GM21576 (cell line): ENCODE results near the gene GALNT7.

Experiments
- ATAC-seq: cut with Tn5 transposase; IDR thresholded peaks from one replicate; pipeline ENCODE4 v1.9.1; 2021; ENCODE audit warnings: mild to moderate bottlenecking, moderate library complexity; ENCODE audit not compliant: unreplicated experiment

GALNT7 gene

GRCh38 chr4:173334085-173334890 lies 165.7 kb downstream of the GALNT7 start, which contains the start of gene HMGB2:
HMGB2 (minus strand) TSS chr4:173334358; CDS start chr4:173333649, 709 bp downstream.
- ATAC-seq, result peak; percentile 89

- ATAC-seq, result peak; percentile 29
These were observed 166.5 kb downstream of the GALNT7 start for GRCh38 chr4:173334891-173335752.

DNA sequence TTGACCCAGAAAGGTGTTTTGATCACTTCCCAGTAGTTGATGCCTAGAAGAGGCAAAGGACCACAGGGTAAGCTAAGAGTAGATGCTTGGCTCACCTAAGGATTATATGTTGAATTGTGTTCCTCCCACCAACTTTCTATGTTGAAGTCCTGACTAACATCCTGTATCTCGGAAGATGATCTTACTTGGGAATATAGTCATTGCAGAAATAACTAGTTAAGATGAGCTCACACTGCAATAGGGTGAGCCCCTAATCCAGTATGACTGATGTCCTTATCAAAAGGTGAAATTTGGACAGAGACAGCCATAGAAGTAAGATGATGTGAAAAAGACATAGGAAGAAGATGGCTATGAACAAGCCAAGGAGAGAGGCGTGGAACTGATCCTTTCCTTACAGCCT lies 168.9 kb downstream of the GALNT7 start:
- ATAC-seq, result no peak

DNA sequence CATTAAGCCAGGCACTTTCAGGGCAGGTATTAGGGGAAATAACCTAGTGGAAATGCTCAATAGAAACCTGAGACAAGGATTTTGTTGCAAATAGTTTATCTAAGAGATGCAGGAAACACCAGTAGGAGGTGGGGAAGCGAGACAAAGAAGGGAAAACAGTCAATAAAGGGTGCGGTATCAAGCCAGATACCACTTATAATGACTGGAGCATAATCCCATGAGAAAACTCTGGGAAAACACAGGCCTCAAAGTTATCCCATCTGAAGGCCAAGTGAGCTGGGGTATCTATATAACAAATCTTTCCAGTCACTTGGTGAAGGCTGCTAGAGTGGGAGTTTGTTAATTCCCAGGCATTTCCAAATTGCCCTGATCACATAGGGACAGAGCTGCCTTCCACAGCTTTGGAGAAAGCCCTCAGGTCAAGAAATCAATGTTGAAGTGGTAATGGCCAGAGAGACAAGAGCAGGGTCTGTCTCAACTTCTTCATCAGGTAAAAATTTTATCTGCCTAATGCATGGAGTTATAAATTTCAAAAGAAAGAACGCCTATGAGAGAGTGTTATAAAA lies 175.3 kb downstream of the GALNT7 start:
- no peak for ATAC-seq

- ATAC-seq, result peak; percentile 60
These were observed 177.0 kb downstream of the GALNT7 start for GRCh38 chr4:173345648-173346047.

DNA sequence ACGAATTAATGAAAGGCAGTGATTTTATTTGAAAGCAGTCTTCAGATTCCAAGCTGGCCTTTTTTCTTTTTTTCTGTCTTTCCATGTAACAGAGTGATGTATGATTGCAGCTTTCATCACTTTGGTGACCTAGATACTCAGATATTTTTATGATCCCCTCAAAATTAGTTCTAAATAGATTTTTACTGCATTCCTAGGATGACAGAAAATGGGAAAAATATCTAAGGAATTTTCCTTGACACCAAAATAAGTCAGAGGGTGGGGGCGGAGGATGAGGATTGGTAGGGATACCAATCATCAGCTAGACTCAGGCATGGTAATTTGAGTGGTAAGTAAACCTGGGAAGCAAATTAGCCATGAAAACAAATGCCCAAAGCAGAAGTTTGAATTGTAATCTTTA lies 177.5 kb downstream of the GALNT7 start:
- no peak for ATAC-seq

- no peak for ATAC-seq
These were observed 178.9 kb downstream of the GALNT7 start for GRCh38 chr4:173347467-173347866.

- ATAC-seq, result no peak
These were observed 189.3 kb downstream of the GALNT7 start for GRCh38 chr4:173357939-173358338.

GRCh38 chr4:173360587-173361221 lies 192.1 kb downstream of the GALNT7 start:
- ATAC-seq, result no peak

DNA sequence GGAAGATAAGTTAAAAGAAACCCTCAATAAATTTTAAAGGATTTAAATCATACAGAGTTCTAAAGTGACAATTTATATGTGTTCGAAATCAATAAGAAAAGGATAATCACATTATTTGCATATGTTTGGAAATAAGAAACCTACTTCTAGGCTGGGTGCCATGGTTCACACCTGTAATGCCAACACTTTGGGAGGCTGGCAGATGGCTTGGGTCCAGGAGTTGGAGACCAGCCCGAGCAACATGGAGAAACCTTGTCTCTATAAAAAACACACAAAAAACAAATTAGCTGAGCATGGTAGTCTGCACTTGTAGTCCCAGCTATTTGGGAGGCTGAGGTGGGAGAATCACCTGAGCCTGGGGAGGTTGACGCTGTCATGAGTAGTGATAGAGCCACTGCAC lies 194.1 kb downstream of the GALNT7 start:
- ATAC-seq, result no peak

GRCh38 chr4:173365359-173365996 lies 196.9 kb downstream of the GALNT7 start:
- no peak for ATAC-seq

- ATAC-seq, result peak; percentile 17
These were observed 198.7 kb downstream of the GALNT7 start for GRCh38 chr4:173367285-173367684.

DNA sequence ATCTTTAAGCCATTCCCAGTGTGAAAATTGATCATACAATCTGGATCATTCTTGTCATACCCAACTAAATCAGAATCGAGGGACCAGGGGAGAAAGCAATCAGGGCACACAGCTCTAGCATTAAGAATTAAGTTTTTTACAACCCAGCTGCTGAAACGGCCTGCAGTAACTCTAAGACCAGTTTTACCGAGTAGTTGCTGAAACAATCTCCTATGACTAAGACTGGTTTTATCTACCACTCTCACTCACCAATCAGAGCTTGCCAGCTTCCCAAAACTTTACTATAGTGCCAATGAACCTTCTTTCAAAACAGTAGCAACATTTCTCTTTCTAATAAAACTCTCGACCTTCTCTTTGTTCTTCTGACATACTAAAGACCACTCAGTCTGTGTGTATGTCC lies 199.3 kb downstream of the GALNT7 start:
- ATAC-seq, result no peak

DNA sequence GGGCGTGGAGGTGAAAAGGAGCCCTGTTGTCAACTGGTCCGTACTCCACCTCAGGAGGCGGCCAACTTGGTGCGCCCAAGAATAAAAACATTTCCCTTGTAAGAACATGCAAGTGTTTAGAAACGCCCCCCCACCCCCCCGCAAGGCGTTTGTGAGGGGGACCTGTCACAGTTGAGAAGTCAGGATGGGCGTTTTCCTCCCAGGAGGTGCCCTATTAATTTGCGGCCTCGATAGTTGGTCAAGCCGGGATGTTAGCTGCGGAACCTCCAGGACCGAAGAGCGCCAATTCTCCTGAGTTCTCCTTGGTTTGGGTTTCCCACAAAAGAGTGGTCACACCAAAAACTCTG lies 201.5 kb downstream of the GALNT7 start:
- ATAC-seq, result peak; percentile 3

- ATAC-seq, result peak; percentile 69
These were observed 202.1 kb downstream of the GALNT7 start, which contains the start of gene SAP30 for GRCh38 chr4:173370477-173371291. SAP30 (plus strand) TSS chr4:173370954; CDS start chr4:173371183, 229 bp downstream.

GRCh38 chr4:173371292-173372192 lies 202.9 kb downstream of the GALNT7 start:
- ATAC-seq, result peak; percentile 15
